Bronchial epithelial cell (primary cell): ENCODE data around the gene PTPN3. TPM values are rescaled to one million over a fixed set of nuclear protein-coding genes. Genes with fewer than 3 reads are reported as not detected.

ENCODE experiments used
- DNase-seq: peaks from one replicate; pipeline ENCODE4 v3.0.0-alpha.2; 2010; ENCODE audit warnings: low read depth
- FAIRE-seq: peaks from 2 replicates; lab custom pipeline; 2011; peaks lifted over from hg19 to GRCh38; lab: Jason Lieb, UNC
- H3K27me3 ChIP-seq: 2 replicates; pipeline ENCODE4 v1.5.1; 2011; ENCODE audit warnings: low read length; ENCODE audit not compliant: control insufficient read depth, insufficient read depth
- H3K36me3 ChIP-seq: 2 replicates; pipeline ENCODE4 v1.5.1; 2011; ENCODE audit warnings: low read length; ENCODE audit not compliant: control insufficient read depth, insufficient read depth
- H3K4me3 ChIP-seq: 2 replicates; pipeline ENCODE4 v1.5.1; 2011; ENCODE audit warnings: mild to moderate bottlenecking, low read depth, low read length, control low read depth
- CTCF ChIP-seq: IDR thresholded peaks from 2 replicates; pipeline ENCODE4 v1.5.1; 2011; ENCODE audit warnings: mild to moderate bottlenecking, moderate library complexity, low read length, control low read depth, inconsistent platforms; ENCODE audit not compliant: insufficient read depth, severe bottlenecking
- total RNA-seq: library from RNA; depleted of rRNA; stranded (reverse); fragments of >200 nt; gene quantifications from 2 replicates; pipeline ENCODE4 v1.2.1, GENCODE V29; 2014

Gene PTPN3
- total RNA-seq, 1 donor from 2014 or later, result 14.2 TPM

- FAIRE-seq, result no peak
These were observed 106.9 kb downstream of the PTPN3 start for GRCh38 chr9:109391176-109391575.

GRCh38 chr9:109387856-109388255 is 110.3 kb downstream of the PTPN3 start:
- TF ChIP-seq CTCF, result no peak
- peaks cover 38% of the 10 kb centered on the region for H3K36me3 ChIP-seq
- FAIRE-seq, result no peak
- no peak overlapping the region for H3K4me3 ChIP-seq
- no peak for DNase-seq
- H3K27me3 ChIP-seq, result no peaks in the 10 kb centered on the region

More at GRCh38 chr9:109391176-109391575, 106.9 kb downstream of the PTPN3 start:
- DNase-seq, result no peak
- Histone ChIP-seq H3K27me3 (no peaks in the 10 kb centered on the region), H3K36me3 (peaks cover 24% of the 10 kb centered on the region), H3K4me3 (no peak overlapping the region)
- TF ChIP-seq CTCF, result no peak

GRCh38 chr9:109387206-109387605 is 110.9 kb downstream of the PTPN3 start:
- H3K4me3 ChIP-seq, result no peak overlapping the region
- TF ChIP-seq CTCF, result no peak
- H3K36me3 ChIP-seq, result peaks cover 41% of the 10 kb centered on the region
- FAIRE-seq (no peak), DNase-seq (no peak)
- no peaks in the 10 kb centered on the region for H3K27me3 ChIP-seq

- Histone ChIP-seq H3K4me3 (no peak overlapping the region), H3K27me3 (no peaks in the 10 kb centered on the region), H3K36me3 (peaks cover 44% of the 10 kb centered on the region)
- no peak for TF ChIP-seq CTCF
- DNase-seq, result peak; percentile 15
- FAIRE-seq, result no peak
These were observed 112.6 kb downstream of the PTPN3 start for GRCh38 chr9:109385499-109385898.

- FAIRE-seq, result no peak
- H3K4me3 ChIP-seq, result no peak overlapping the region
- H3K36me3 ChIP-seq, result peaks cover 42% of the 10 kb centered on the region
- no peak for DNase-seq
- no peaks in the 10 kb centered on the region for H3K27me3 ChIP-seq
- no peak for TF ChIP-seq CTCF
These were observed 114.2 kb downstream of the PTPN3 start for GRCh38 chr9:109383947-109384346.

GRCh38 chr9:109383356-109383755 is 114.8 kb downstream of the PTPN3 start:
- peaks cover 40% of the 10 kb centered on the region for H3K36me3 ChIP-seq
- FAIRE-seq (no peak), DNase-seq (no peak)
- H3K27me3 ChIP-seq, result no peaks in the 10 kb centered on the region
- H3K4me3 ChIP-seq, result no peak overlapping the region
- no peak for TF ChIP-seq CTCF
